Non-pigmented ciliary epithelial cell (primary cell): Measurements from ENCODE around the gene SLX4IP.
"Not testable (repeated sequence)": the region's sequence is repeated elsewhere in the genome, so short reads cannot be mapped to it uniquely, and the experiment has no call there.

ENCODE experiments used
- DNase-seq: peaks from one replicate; pipeline ENCODE4 v3.0.0-alpha.2; 2010; ENCODE audit warnings: low read depth

The SLX4IP gene

GRCh38 chr20:10604865-10605440 lies 169.8 kb downstream of the SLX4IP start:
- no peak for DNase-seq

- no peak for DNase-seq
Measured at GRCh38 chr20:10605547-10606195, 170.6 kb downstream of the SLX4IP start.

- no peak for DNase-seq
Measured at GRCh38 chr20:10609276-10609675, 174.2 kb downstream of the SLX4IP start.

- no peak for DNase-seq
Measured at GRCh38 chr20:10609770-10610169, 174.7 kb downstream of the SLX4IP start.

- DNase-seq: no peak
Measured at GRCh38 chr20:10610251-10610650, 175.1 kb downstream of the SLX4IP start.

- no peak for DNase-seq
Measured at GRCh38 chr20:10611357-10611756, 176.3 kb downstream of the SLX4IP start.

GRCh38 chr20:10613426-10613825 lies 178.3 kb downstream of the SLX4IP start:
- DNase-seq: not testable (repeated sequence)

GRCh38 chr20:10613911-10614310 lies 178.8 kb downstream of the SLX4IP start:
- no peak for DNase-seq

- DNase-seq: no peak
Measured at GRCh38 chr20:10616212-10616611, 181.1 kb downstream of the SLX4IP start.

- DNase-seq: not testable (repeated sequence)
Measured at GRCh38 chr20:10617549-10618133, 182.5 kb downstream of the SLX4IP start.

GRCh38 chr20:10618611-10619245 lies 183.6 kb downstream of the SLX4IP start:
- no peak for DNase-seq

- DNase-seq: peak; percentile 78
Measured at GRCh38 chr20:10619427-10619826, 184.3 kb downstream of the SLX4IP start.

GRCh38 chr20:10621149-10621548 lies 186.0 kb downstream of the SLX4IP start:
- no peak for DNase-seq

- no peak for DNase-seq
Measured at GRCh38 chr20:10622657-10623418, 187.7 kb downstream of the SLX4IP start.

GRCh38 chr20:10625641-10626040 lies 190.5 kb downstream of the SLX4IP start:
- DNase-seq: no peak

- no peak for DNase-seq
Measured at GRCh38 chr20:10626896-10627295, 191.8 kb downstream of the SLX4IP start.

- DNase-seq: no peak
Measured at GRCh38 chr20:10629946-10630650, 195.0 kb downstream of the SLX4IP start.

- no peak for DNase-seq
Measured at GRCh38 chr20:10631126-10631525, 196.0 kb downstream of the SLX4IP start.

- DNase-seq: no peak
Measured at GRCh38 chr20:10632721-10633509, 197.8 kb downstream of the SLX4IP start.

- no peak for DNase-seq
Measured at GRCh38 chr20:10633718-10634117, 198.6 kb downstream of the SLX4IP start.

- DNase-seq: no peak
Measured at GRCh38 chr20:10634211-10634610, 199.1 kb downstream of the SLX4IP start.
